HG03558 (cell line): ENCODE data around the gene KCNJ18.
"Not testable (repeated sequence)": the region's sequence is repeated elsewhere in the genome, so short reads cannot be mapped to it uniquely, and the experiment has no call there.

Experiments used
- ATAC-seq: cut with Tn5 transposase; IDR thresholded peaks from one replicate; pipeline ENCODE4 v1.9.1; 2021; ENCODE audit warnings: moderate number of reproducible peaks; ENCODE audit not compliant: unreplicated experiment; ENCODE audit errors: extremely low read depth

Gene KCNJ18

GRCh38 chr17:21683897-21684296, 8.4 kb upstream of the KCNJ18 start:
- ATAC-seq = not testable (repeated sequence)

DNA sequence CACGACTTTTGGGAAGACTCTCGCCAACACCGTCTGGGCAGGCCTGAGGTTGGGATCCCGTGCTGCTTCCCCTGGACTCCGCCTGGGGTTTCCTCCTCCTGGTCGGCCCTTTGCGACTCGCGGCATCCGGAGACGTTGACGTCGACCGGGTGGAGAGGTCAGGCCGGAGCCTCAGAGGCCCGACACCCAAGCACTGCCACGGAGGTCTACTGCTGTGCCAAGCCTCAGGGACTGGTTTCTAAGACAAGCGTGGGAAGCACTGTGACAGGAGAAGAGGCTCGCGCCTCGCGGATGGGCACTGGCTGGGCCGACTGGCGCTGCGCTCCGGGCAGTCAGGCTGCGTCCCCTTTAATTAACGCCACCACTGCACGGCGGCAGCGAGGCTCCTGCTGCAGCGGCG, 7.9 kb upstream of the KCNJ18 start:
- ATAC-seq = not testable (repeated sequence)

DNA sequence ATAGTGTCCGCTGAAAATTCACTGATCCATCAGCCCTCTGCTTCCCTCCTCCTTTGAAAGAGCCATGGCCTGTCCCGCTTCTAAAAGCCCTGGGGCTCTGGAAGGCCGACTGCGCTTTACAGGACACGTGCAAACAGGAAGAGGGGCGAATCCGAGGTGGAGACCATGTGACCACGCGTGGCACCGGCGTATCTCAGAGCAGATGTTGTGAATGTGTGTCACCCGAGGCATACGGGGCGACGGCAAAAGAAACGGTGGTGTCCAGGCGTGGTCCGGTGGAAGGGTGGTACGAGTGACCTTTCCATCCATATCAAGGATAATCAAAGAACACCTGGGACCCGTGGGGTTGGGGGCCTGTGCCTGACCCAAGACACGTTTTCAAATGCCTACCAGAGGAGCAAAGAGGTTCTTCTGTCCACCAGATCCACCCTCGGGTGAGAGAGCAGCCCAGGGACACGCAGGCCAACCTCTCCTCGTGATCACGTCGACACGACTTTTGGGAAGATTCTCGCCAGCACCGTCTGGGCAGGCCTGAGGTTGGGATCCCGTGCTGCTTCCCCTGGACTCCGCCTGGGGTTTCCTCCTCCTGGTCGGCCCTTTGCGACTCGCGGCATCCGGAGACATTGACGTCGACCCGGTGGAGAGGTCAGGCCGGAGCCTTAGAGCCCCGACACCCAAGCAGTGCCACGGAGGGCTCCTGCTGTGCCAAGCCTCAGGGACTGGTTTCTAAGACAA, 7.1 kb upstream of the KCNJ18 start:
- ATAC-seq = not testable (repeated sequence)

- ATAC-seq = no peak
Observed at GRCh38 chr17:21686165-21687015, 5.9 kb upstream of the KCNJ18 start.

DNA sequence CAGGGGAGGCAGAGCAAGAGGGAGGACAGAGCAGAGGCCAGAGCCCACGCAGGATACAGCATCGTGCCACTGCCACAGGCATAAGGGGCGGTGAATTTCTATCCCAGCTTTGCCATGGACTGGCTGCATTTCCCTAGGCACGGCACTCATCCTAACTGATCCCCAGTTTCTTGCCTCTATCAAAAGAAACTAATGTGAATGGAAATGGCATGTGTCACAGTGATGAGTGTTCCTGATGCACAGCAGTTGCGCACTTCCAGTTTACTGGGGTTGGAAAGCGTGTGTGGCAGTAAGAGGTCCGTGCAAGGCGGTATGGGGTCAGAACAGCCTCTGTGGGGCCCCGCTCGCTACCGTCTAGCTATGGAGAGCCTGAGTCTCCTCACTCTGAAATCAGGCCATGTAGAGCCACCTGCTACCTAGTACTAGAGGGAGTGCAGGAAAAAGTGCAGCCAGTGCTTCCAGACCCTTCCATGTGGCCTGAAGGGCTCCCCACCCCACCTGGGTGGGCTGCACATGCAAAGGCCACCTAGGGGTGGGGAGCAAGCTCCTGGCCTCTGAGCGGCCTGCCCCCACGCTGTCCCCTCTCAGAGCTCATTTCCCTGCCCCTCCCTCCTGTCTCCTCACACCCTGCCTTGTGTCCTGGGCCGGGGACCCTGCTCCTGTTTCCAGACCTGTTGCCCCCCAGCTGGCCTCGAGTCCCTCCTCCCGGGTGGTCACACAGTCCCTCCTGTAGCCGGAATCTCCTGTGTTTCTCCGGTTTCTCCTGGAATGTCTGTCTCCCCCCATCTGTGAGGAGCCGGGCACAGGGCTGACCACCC, 5.0 kb upstream of the KCNJ18 start:
- no peak for ATAC-seq

DNA sequence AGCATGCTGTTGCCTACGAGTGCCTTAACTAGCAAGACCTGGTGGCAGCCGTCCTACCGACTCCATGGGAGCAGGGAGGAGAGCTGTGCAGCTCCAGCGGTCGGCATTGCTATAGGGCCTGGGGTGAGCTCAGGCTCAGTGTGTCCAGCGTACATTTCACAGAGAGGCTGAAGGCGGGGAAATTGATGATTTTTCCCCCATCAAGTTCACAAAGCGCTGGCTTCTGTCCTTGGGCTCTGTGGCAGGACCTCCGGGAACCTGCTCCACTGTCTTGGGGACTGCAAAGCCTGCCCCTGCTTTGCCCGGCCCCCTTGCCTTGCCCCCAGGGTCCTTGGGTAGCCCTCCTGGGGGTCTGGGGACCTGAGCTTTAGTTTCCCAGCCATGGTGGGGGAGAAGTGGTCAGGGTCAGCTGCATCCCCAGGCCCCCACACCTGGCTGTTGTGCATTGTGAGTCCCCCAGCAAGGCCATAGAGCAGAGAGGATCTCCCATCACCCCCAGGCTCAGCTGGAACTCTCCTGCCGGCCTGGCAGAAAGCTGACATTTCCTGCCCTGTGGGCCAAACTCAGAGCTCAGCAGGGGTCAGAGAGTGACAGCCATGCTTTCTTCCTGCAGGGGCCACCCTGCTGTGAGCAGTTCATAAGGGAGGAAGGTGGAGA, 3.9 kb upstream of the KCNJ18 start:
- no peak for ATAC-seq

DNA sequence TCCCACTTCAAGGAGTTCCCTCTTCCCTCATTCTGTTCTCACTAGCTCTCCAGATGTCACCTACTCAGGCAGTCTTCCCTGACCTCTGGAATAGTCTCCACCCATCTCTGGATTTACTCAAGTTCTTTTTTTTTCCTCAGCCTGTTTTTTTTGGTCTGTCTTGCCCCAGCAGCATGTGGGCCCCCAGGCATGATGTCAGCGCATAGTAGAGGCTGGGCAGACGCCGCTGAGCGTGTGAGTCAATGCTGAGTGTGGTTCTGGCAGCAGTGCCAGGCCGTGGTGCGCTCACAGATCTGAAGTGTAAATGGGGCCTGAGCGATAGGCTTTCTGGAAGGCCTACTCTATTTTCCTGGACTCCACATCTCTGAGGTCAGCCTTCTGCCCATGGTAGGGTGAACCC, 2.7 kb upstream of the KCNJ18 start:
- ATAC-seq = no peak

DNA sequence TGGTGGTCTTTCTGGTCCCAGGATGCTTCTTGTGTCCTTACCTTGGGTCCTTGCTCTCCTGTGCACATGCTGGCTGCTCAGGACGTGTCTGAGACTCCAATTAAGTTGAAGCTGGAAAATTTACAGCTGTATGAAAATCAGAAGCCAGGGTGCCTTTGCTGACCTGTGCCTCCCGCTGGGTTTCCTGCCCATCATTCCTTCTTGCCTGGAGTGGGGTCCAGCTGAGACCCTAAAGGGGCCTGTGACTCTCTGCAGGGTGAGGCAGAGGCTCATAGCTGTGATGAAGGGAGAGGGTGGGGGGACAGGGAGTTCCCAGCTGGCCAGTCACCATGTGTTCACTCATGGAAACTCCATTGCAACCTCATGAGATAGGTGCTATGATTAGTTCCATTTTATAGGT, 1.5 kb upstream of the KCNJ18 start:
- not testable (repeated sequence) for ATAC-seq

DNA sequence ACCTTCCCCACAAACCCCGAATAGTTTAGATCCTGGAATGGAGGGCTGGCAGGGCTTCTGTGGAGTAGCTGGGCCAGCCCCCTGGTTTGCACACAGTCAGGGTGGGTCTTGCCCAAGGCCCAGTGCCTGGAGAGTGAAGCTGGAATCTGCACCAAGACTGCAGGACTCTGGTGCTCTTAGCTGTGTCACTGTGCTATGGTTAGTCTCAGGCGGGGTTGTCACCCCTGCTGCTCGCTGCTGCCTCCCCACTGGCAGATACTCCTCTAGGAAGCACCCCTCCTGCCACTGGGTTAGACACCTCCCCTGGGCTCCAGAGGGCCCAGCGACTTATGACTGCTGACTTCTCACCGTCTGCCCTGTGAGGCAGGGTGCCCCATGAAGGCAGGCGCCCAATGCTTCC, 842 bp upstream of the KCNJ18 start:
- ATAC-seq = not testable (repeated sequence)

DNA sequence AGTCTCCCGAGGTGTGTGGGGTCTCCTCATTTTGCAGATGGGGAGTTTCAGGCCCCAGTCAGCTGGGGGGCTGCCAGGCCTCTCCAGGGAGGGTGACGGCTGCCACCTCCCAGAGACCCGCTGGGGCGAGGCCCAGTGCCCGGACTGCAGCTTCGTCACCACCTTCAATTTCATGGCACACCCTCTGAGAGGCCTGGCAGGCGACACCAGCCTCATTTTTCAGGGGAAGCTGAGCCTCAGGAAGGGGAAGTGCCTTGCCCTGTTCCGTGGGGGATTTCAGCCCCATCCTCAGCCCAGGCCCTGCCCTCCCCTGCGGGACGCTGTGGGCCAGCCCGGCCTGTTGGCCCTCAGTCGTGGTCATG, 362 bp downstream of the KCNJ18 start:
- not testable (repeated sequence) for ATAC-seq

DNA sequence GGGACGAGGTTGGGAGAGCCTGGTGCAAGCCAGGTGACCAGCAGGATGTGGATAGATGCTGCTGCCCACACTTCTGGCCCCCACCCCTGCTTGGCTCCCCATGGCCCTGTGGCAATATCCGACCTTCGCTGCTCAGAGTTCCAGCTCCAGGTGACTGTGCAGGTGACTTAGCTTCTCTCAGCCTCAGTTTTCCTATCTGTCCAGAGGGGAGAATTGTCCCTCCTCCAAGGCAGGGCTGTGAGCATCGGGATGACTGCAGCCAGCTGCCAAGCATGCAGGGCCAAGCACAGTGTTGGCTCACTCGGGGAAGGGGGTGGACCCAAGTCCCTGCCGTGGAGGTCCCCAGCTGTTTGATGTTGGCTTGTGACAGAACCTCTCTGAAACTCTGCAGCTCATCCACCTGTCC, 1.1 kb downstream of the KCNJ18 start:
- not testable (repeated sequence) for ATAC-seq

GRCh38 chr17:21693937-21694336, 1.6 kb downstream of the KCNJ18 start:
- ATAC-seq = not testable (repeated sequence)

GRCh38 chr17:21696227-21696626, 3.9 kb downstream of the KCNJ18 start:
- not testable (repeated sequence) for ATAC-seq

- ATAC-seq = not testable (repeated sequence)
Observed at GRCh38 chr17:21696842-21697507, 4.7 kb downstream of the KCNJ18 start.

GRCh38 chr17:21697508-21697860, 5.2 kb downstream of the KCNJ18 start:
- not testable (repeated sequence) for ATAC-seq

GRCh38 chr17:21698437-21699075, 6.2 kb downstream of the KCNJ18 start:
- ATAC-seq = not testable (repeated sequence)

- ATAC-seq = not testable (repeated sequence)
Observed at GRCh38 chr17:21699124-21699523, 6.8 kb downstream of the KCNJ18 start.

GRCh38 chr17:21699573-21700236, 7.4 kb downstream of the KCNJ18 start:
- not testable (repeated sequence) for ATAC-seq

GRCh38 chr17:21701090-21701489, 8.8 kb downstream of the KCNJ18 start:
- not testable (repeated sequence) for ATAC-seq
